AG10803 (cell line): Measurements from ENCODE around the gene CST8.
A peak's percentile ranks its signal among the peaks of the same experiment; 100 is the strongest.

ENCODE experiments used
- DNase-seq: peaks from one replicate; pipeline ENCODE4 v3.0.0; 2010; ENCODE audit warnings: low read depth
- H3K4me3 ChIP-seq: 2 replicates; pipeline ENCODE4 v1.5.1; 2011; ENCODE audit warnings: mild to moderate bottlenecking, low read length, control low read depth
- CTCF ChIP-seq: conservative IDR thresholded peaks from 2 replicates; pipeline ENCODE4 v1.5.1; 2011; ENCODE audit warnings: mild to moderate bottlenecking, low read length, control low read depth, inconsistent platforms

The CST8 gene

GRCh38 chr20:23490817-23491216, at the start of gene CST8:
Gene CST8, plus strand, starts transcription at chr20:23491117. Its CDS starts 551 bp downstream, at chr20:23491668.
- no peak within 1 kb of the TSS for H3K4me3 ChIP-seq
- DNase-seq, result no peak
- TF ChIP-seq CTCF, result no peak

- H3K4me3 ChIP-seq, result no peak overlapping the region
- TF ChIP-seq CTCF, result peak; percentile 98
- DNase-seq, result peak; percentile 64
Measured at GRCh38 chr20:23441850-23442313, 49.0 kb upstream of the CST8 start.

GRCh38 chr20:23442436-23442835, 48.5 kb upstream of the CST8 start:
- DNase-seq, result no peak
- no peak for TF ChIP-seq CTCF
- no peak overlapping the region for H3K4me3 ChIP-seq

- H3K4me3 ChIP-seq, result no peak overlapping the region
- no peak for TF ChIP-seq CTCF
- no peak for DNase-seq
Measured at GRCh38 chr20:23444859-23445258, 46.1 kb upstream of the CST8 start.

- DNase-seq, result peak; percentile 84
Measured at GRCh38 chr20:23445596-23446217, 45.2 kb upstream of the CST8 start.

GRCh38 chr20:23446505-23446904, 44.4 kb upstream of the CST8 start:
- TF ChIP-seq CTCF, result peak; percentile 45
- no peak overlapping the region for H3K4me3 ChIP-seq
- DNase-seq, result peak; percentile 17

More at GRCh38 chr20:23445596-23446217, 45.2 kb upstream of the CST8 start:
- H3K4me3 ChIP-seq, result no peak overlapping the region
- no peak for TF ChIP-seq CTCF

GRCh38 chr20:23448167-23448566, 42.8 kb upstream of the CST8 start:
- TF ChIP-seq CTCF, result no peak
- DNase-seq, result no peak
- no peak overlapping the region for H3K4me3 ChIP-seq
